Measurements from ENCODE around the gene CA4. TPM values are rescaled to one million over a fixed set of nuclear protein-coding genes. Genes with fewer than 3 reads are reported as not detected.

Gene CA4
- total and polyA plus RNA-seq, 9 of the 15 experiments (the other 6 are each of a cell fraction or from before 2014, with no cell fraction given) = 0.13 TPM; not detected in 7

GRCh38 chr17:60170835-60171752 is 21.3 kb downstream of the CA4 start (continued):
- TF ChIP-seq, protein P1, sequence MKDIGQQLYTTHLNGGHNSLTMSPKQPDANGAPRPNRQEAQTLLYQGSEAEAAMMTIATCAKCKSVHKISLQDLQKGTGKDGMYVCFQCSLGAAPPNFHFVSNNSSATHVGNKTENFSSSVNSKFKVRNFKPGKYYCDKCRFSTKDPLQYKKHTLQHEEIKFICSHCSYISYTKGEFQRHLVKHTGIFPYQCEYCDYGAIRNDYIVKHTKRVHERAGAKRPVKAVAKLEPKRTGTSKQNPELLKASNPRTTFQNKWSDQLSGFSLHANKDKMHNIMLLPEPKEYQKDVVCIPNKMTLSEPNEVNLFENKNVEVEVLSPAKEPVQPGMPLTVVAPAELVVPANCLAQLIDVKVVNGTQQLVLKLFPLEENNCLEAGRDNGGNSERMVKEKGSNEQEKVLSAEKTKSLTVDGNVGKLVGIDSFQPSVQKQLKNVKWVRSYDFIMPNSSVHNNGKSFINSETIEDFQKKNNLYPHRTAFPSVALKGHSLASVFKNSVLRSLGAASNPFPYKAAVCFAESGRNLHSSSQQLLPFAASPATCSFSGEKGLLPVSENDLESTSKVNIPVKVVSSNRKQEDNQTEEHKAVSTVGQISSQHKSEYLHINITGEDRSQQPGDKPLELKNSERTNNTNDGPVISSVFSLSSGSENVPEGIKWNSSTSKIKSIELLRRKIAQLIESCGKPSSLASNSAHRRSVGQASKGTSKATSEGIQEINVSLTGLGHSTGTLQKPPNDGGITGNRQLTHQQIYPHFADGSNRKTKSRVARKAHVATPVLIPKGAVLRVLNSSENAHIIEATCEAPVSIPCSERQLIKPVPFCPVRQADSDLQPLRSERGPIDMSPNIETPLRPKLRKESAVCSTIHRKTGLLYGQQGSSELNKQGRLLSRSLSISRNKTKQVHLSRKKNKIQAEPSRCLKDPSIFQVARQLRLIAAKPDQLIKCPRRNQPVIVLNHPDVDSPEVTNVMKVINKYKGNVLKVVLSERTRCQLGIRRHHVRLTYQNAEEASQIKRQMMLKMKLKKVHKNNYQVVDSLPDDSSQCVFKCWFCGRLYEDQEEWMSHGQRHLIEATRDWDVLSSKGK (CRISPR knock-in tag; IDR thresholded peaks at IDR 0.05) = no peak
- TF ChIP-seq HSF4 (CRISPR knock-in tag; IDR thresholded peaks at IDR 0.05; ENCODE audit: borderline replicate concordance) (no peak), C11orf30 (IDR thresholded peaks at IDR 0.05; ENCODE audit: low read depth) (no peak), XRCC4 (IDR thresholded peaks at IDR 0.05; ENCODE audit: extremely low read depth, insufficient read depth, insufficient read length) (no peak), LARP7 (IDR thresholded peaks at IDR 0.05) (no peak), MECOM (CRISPR knock-in tag; IDR thresholded peaks at IDR 0.05) (0 out of 2 replicates have a peak, but pooled peaks have one; percentile 26), MCM5 (IDR thresholded peaks at IDR 0.05; ENCODE audit: low read depth) (no peak)
- TF ChIP-seq, protein P2, sequence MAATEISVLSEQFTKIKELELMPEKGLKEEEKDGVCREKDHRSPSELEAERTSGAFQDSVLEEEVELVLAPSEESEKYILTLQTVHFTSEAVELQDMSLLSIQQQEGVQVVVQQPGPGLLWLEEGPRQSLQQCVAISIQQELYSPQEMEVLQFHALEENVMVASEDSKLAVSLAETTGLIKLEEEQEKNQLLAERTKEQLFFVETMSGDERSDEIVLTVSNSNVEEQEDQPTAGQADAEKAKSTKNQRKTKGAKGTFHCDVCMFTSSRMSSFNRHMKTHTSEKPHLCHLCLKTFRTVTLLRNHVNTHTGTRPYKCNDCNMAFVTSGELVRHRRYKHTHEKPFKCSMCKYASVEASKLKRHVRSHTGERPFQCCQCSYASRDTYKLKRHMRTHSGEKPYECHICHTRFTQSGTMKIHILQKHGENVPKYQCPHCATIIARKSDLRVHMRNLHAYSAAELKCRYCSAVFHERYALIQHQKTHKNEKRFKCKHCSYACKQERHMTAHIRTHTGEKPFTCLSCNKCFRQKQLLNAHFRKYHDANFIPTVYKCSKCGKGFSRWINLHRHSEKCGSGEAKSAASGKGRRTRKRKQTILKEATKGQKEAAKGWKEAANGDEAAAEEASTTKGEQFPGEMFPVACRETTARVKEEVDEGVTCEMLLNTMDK (IDR thresholded peaks at IDR 0.05; ENCODE audit: borderline replicate concordance, insufficient read depth, low read depth, low read length, poor library complexity, severe bottlenecking) = no peak
- TF ChIP-seq, protein P3, sequence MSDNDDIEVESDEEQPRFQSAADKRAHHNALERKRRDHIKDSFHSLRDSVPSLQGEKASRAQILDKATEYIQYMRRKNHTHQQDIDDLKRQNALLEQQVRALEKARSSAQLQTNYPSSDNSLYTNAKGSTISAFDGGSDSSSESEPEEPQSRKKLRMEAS (CRISPR knock-in tag; IDR thresholded peaks at IDR 0.05) = no peak
